ENCODE results near the gene ABRACL. TPM values are rescaled to one million over a fixed set of nuclear protein-coding genes. Genes with fewer than 3 reads are reported as not detected.

The ABRACL gene
- polyA plus RNA-seq, 3 donors = 39.5 to 174 (median 142) TPM

DNA sequence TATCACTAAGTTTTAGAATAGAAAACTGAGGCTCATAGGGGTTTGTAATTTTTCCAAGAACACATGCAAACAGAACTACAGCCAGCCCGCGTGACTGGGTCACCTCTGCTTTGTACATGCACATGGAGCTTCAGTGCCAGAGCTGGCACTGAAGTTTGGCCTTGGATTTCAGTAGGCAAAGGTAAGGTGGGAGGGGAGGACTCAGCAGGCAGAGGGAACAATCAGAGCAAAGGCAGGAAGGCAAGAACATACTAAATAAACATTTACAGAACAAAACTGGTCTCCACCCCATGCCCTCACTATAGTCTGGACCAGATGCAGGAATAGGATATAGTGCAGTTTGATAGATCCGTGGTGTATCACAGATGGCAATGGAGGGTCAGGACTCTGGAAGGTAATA, 13.6 kb upstream of the ABRACL start:
- DNase-seq = no peak
- H3K9ac ChIP-seq (ENCODE audit: insufficient read depth, low read length, poor library complexity, severe bottlenecking) = no peak overlapping the region
- TF ChIP-seq, protein P1, sequence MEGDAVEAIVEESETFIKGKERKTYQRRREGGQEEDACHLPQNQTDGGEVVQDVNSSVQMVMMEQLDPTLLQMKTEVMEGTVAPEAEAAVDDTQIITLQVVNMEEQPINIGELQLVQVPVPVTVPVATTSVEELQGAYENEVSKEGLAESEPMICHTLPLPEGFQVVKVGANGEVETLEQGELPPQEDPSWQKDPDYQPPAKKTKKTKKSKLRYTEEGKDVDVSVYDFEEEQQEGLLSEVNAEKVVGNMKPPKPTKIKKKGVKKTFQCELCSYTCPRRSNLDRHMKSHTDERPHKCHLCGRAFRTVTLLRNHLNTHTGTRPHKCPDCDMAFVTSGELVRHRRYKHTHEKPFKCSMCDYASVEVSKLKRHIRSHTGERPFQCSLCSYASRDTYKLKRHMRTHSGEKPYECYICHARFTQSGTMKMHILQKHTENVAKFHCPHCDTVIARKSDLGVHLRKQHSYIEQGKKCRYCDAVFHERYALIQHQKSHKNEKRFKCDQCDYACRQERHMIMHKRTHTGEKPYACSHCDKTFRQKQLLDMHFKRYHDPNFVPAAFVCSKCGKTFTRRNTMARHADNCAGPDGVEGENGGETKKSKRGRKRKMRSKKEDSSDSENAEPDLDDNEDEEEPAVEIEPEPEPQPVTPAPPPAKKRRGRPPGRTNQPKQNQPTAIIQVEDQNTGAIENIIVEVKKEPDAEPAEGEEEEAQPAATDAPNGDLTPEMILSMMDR (IDR thresholded peaks at IDR 0.05) = no peak
- no peak overlapping the region for H3K27ac ChIP-seq (ENCODE audit: low read depth in 1 of 2, low read length in 2 of 2)
- Mint-ChIP-seq H3K4me3 (no peak overlapping the region), H3K4me1 (peaks cover 11% of the 10 kb centered on the region), H3K27me3 (ENCODE audit: low read depth in 3 of 3) (no peaks in the 10 kb centered on the region), H3K9me3 (peaks cover 0 to 3% (median 0%) of the 10 kb centered on the region in 7 donors), H3K27ac (no peak overlapping the region), H3K36me3 (no peaks in the 10 kb centered on the region)
- no peak overlapping the region for H3K4me2 ChIP-seq (replicated peaks; ENCODE audit: extremely low read depth, low read length, poor library complexity, severe bottlenecking)
- no peaks in the 10 kb centered on the region for H3K79me2 ChIP-seq (ENCODE audit: insufficient read depth, low read length)
- no CpG with 5 or more reads among the region's 3 CpGs for WGBS (ENCODE audit: insufficient coverage)
- intact Hi-C loops (cut with micrococcal nuclease) = no loop called here
- H3K9me3 ChIP-seq (replicated peaks in 1 of 2; ENCODE audit: control insufficient read depth in 1 of 2, insufficient read depth in 1 of 2, low read length in 2 of 2) = no peaks in the 10 kb centered on the region
- no peaks in the 10 kb centered on the region for H4K20me1 ChIP-seq (ENCODE audit: insufficient read depth, low read length)
- no peak overlapping the region for H2AFZ ChIP-seq (ENCODE audit: insufficient read depth, low read depth, low read length, poor library complexity, severe bottlenecking)
- peaks cover 6 to 9% of the 10 kb centered on the region in 2 donors for H3K4me1 ChIP-seq (ENCODE audit: control insufficient read depth in 1 of 2, insufficient read depth in 2 of 2, low read length in 2 of 2)
- no peaks in the 10 kb centered on the region for H3K36me3 ChIP-seq (replicated peaks in 1 of 2; ENCODE audit: control insufficient read depth in 1 of 2, insufficient read depth in 2 of 2, low read length in 2 of 2)
- H3K27me3 ChIP-seq (ENCODE audit: control insufficient read depth in 2 of 2, insufficient read depth in 2 of 2, low read length in 2 of 2) = no peaks in the 10 kb centered on the region
- no peak overlapping the region for H3K4me3 ChIP-seq (replicated peaks in 1 of 3; ENCODE audit: low read depth in 2 of 3, low read length in 3 of 3)

DNA sequence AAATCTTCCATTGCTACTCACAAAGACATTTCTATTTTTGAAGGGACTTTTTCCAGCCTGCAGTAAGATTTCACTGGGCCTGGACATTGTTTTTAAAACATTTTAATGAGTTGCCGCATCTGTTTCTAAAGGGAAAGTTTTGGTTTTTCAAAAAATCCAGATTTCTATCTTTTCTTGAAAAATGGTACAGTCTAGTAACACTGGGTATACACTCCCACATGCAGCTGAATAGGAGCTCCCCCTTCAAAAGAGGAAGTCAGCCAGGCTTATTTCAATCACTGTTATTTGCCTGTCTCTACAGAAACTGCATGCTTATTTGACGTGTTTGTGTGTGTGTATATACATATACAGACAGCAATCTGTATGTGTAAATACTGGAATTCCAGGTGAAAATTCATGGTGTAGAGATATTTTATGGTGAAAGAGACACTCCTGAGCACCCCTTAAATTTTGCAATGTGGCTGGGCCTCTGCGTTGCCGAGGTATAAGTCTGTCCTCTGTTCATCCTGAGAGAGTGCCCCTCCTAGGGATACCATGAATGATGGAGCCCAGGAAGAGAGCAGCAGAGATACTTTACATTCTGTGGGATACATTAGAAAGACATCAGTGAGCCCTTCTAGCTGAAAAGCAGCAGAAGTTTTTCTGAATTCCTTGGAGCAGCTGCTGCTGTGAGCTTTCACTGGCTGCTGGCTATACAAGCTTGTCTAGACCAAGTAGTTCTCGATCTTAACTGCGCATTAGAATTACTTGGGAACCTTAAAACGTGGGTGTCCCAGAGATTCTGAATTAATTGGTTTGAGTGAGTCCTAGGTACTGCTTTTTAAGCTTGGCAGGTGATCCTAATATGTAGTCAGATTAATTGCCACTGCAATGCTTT, 12.0 kb upstream of the ABRACL start:
- no peaks in the 10 kb centered on the region for H3K36me3 ChIP-seq (replicated peaks in 1 of 2; ENCODE audit: control insufficient read depth in 1 of 2, insufficient read depth in 2 of 2, low read length in 2 of 2)
- peak in 2 of 3 donors; percentile 20 to 25 for DNase-seq
- no peaks in the 10 kb centered on the region for H3K9me3 ChIP-seq (replicated peaks in 1 of 2; ENCODE audit: control insufficient read depth in 1 of 2, insufficient read depth in 1 of 2, low read length in 2 of 2)
- no peak overlapping the region for H3K27ac ChIP-seq (ENCODE audit: low read depth in 1 of 2, low read length in 2 of 2)
- Mint-ChIP-seq H3K4me1 (peaks cover 11% of the 10 kb centered on the region), H3K27me3 (ENCODE audit: low read depth in 3 of 3) (no peaks in the 10 kb centered on the region), H3K27ac (no peak overlapping the region), H3K9me3 (peaks cover 0 to 1% (median 0%) of the 10 kb centered on the region in 7 donors), H3K4me3 (no peak overlapping the region), H3K36me3 (no peaks in the 10 kb centered on the region)
- intact Hi-C loops (cut with micrococcal nuclease) = no loop called here
- H2AFZ ChIP-seq (ENCODE audit: insufficient read depth, low read depth, low read length, poor library complexity, severe bottlenecking) = no peak overlapping the region
- no peaks in the 10 kb centered on the region for H3K79me2 ChIP-seq (ENCODE audit: insufficient read depth, low read length)
- no peaks in the 10 kb centered on the region for H4K20me1 ChIP-seq (ENCODE audit: insufficient read depth, low read length)
- H3K4me2 ChIP-seq (replicated peaks; ENCODE audit: extremely low read depth, low read length, poor library complexity, severe bottlenecking) = no peak overlapping the region
- no peaks in the 10 kb centered on the region for H3K27me3 ChIP-seq (ENCODE audit: control insufficient read depth in 2 of 2, insufficient read depth in 2 of 2, low read length in 2 of 2)
- TF ChIP-seq, protein P1 (IDR thresholded peaks at IDR 0.05) = no peak
- WGBS (ENCODE audit: insufficient coverage) = 100% methylated on average over 2 of the region's 7 CpGs
- peaks cover 6 to 9% of the 10 kb centered on the region in 2 donors for H3K4me1 ChIP-seq (ENCODE audit: control insufficient read depth in 1 of 2, insufficient read depth in 2 of 2, low read length in 2 of 2)
- no peak overlapping the region for H3K4me3 ChIP-seq (replicated peaks in 1 of 3; ENCODE audit: low read depth in 2 of 3, low read length in 3 of 3)
- no peak overlapping the region for H3K9ac ChIP-seq (ENCODE audit: insufficient read depth, low read length, poor library complexity, severe bottlenecking)
